WTC11 (cell line): ENCODE measurements around the gene GOLT1A.

Source experiments
- ATF2 ChIP-seq: sonication (generic); formaldehyde crosslinking; IDR thresholded peaks from 2 replicates; pipeline ENCODE4 v1.8.1; 2022; ENCODE audit warnings: low read depth, missing genetic modification reagents, borderline replicate concordance
- ATF3 ChIP-seq: sonication (generic); formaldehyde crosslinking; conservative IDR thresholded peaks from 2 replicates; pipeline ENCODE4 v1.8.1; 2022; ENCODE audit warnings: mild to moderate bottlenecking, missing genetic modification reagents
- JUN ChIP-seq: sonication (generic); formaldehyde crosslinking; IDR thresholded peaks from 2 replicates; pipeline ENCODE4 v1.8.0; 2023; ENCODE audit warnings: mild to moderate bottlenecking, missing genetic modification reagents
- NR3C1 ChIP-seq: sonication (generic); formaldehyde crosslinking; conservative IDR thresholded peaks from 2 replicates; pipeline ENCODE4 v1.8.1; 2023; ENCODE audit warnings: low read depth, mild to moderate bottlenecking, missing genetic modification reagents
- USF1 ChIP-seq: sonication (generic); formaldehyde crosslinking; IDR thresholded peaks from 2 replicates; pipeline ENCODE4 v1.8.0; 2022; ENCODE audit warnings: mild to moderate bottlenecking, missing genetic modification reagents

- TF ChIP-seq ATF3 (CRISPR knock-in tag) (no peak), NR3C1 (CRISPR knock-in tag) (no peak), JUN (CRISPR knock-in tag) (no peak), USF1 (no peak), ATF2 (CRISPR knock-in tag) (no peak)
Observed at GRCh38 chr1:204230211-204230610, 16.4 kb upstream of the GOLT1A start.
